Esophagus mucosa (tissue), 1 donor: Measurements from ENCODE around the gene SSBP3. TPM values are rescaled to one million over a fixed set of nuclear protein-coding genes. Genes with fewer than 3 reads are reported as not detected.

Source experiments
- total RNA-seq: library from RNA; stranded (reverse); gene quantifications from one replicate; pipeline ENCODE4 v1.2.4, GENCODE V29; 2023
- donor health status: DM: yes; HTN: yes; CAD: no.

The SSBP3 gene
- total RNA-seq, 1 donor from 2014 or later = 39.3 TPM

Other genes starting within 250 kb of the SSBP3 start
- 2.9 TPM for gene CYB5RL, start 206.4 kb downstream of the SSBP3 start, total RNA-seq
- gene MRPL37, start 206.2 kb downstream of the SSBP3 start, total RNA-seq = 86.1 TPM
- 16.1 TPM for gene ACOT11, start 141.8 kb upstream of the SSBP3 start, total RNA-seq
- gene FAM151A, start 217.1 kb upstream of the SSBP3 start, total RNA-seq = not detected
- 0.68 TPM for gene MROH7, start 235.4 kb upstream of the SSBP3 start, total RNA-seq